SK-N-SH treated with all-trans-retinoic acid at 6 μM for 48 hours (cell line): ENCODE data around the gene ARRDC1.

Experiments
- BACH2 ChIP-seq: fragments of 250-450 bp; sonication (Bioruptor Pico); IDR thresholded peaks from 2 replicates; pipeline ENCODE4 v1.9.0; 2021; ENCODE audit warnings: mild to moderate bottlenecking, borderline replicate concordance
- CREB5 ChIP-seq: fragments of 250-450 bp; sonication (Bioruptor Pico); IDR thresholded peaks from 2 replicates; pipeline ENCODE4 v1.5.1; 2020; ENCODE audit warnings: low read depth, mild to moderate bottlenecking, moderate library complexity
- CSRNP3 ChIP-seq: fragments of 250-450 bp; sonication (Bioruptor Pico); IDR thresholded peaks from 2 replicates; pipeline ENCODE4 v1.5.1; 2021; ENCODE audit warnings: mild to moderate bottlenecking, moderate library complexity
- PATZ1 ChIP-seq: fragments of 250-450 bp; sonication (Bioruptor Pico); IDR thresholded peaks from 2 replicates; pipeline ENCODE4 v1.8.0; 2020; ENCODE audit warnings: mild to moderate bottlenecking, moderate library complexity, borderline replicate concordance
- POU6F1 ChIP-seq: fragments of 250-450 bp; sonication (Bioruptor Pico); IDR thresholded peaks from 2 replicates; pipeline ENCODE4 v1.8.0; 2021; ENCODE audit warnings: low read depth, mild to moderate bottlenecking, moderate library complexity, borderline replicate concordance
- PPARA ChIP-seq: fragments of 250-450 bp; sonication (Bioruptor Pico); IDR thresholded peaks from 2 replicates; pipeline ENCODE4 v1.5.0; 2020; ENCODE audit warnings: mild to moderate bottlenecking, borderline replicate concordance
- RARB ChIP-seq: fragments of 250-450 bp; sonication (Bioruptor Pico); IDR thresholded peaks from 2 replicates; pipeline ENCODE4 v1.8.0; 2021; ENCODE audit warnings: mild to moderate bottlenecking, moderate library complexity
- SNAI2 ChIP-seq: fragments of 250-450 bp; sonication (Bioruptor Pico); IDR thresholded peaks from 2 replicates; pipeline ENCODE4 v1.5.0; 2020; ENCODE audit warnings: mild to moderate bottlenecking, moderate library complexity
- ZC3H10 ChIP-seq: fragments of 250-450 bp; sonication (Bioruptor Pico); IDR thresholded peaks from 2 replicates; pipeline ENCODE4 v1.5.1; 2021; ENCODE audit warnings: mild to moderate bottlenecking, moderate library complexity
- ZFP3 ChIP-seq: fragments of 250-450 bp; sonication (Bioruptor Pico); IDR thresholded peaks from 2 replicates; pipeline ENCODE4 v1.5.0; 2020; ENCODE audit warnings: mild to moderate bottlenecking, moderate library complexity
- ZFP30 ChIP-seq: fragments of 450-650 bp; formaldehyde crosslinking; IDR thresholded peaks from 2 replicates; pipeline ENCODE4 v1.5.0; 2022; ENCODE audit warnings: mild to moderate bottlenecking, moderate library complexity
- ZNF565 ChIP-seq: fragments of 450-650 bp; formaldehyde crosslinking; conservative IDR thresholded peaks from 2 replicates; pipeline ENCODE4 v1.5.0; 2020; ENCODE audit warnings: low read depth, mild to moderate bottlenecking, moderate library complexity
- ZNF70 ChIP-seq: fragments of 450-650 bp; formaldehyde crosslinking; IDR thresholded peaks from 2 replicates; pipeline ENCODE4 v1.5.0; 2020; ENCODE audit warnings: mild to moderate bottlenecking, moderate library complexity
- ZNF8 ChIP-seq: fragments of 450-650 bp; formaldehyde crosslinking; IDR thresholded peaks from 2 replicates; pipeline ENCODE4 v1.5.0; 2020; ENCODE audit warnings: mild to moderate bottlenecking, moderate library complexity

GRCh38 chr9:137607141-137607857 is 1.8 kb downstream of the ARRDC1 start:
- no peak for TF ChIP-seq CREB5
- TF ChIP-seq PATZ1 (CRISPR knock-in tag), result no peak
- no peak for TF ChIP-seq ZNF70 (CRISPR knock-in tag)
- TF ChIP-seq ZC3H10 (CRISPR knock-in tag), result no peak
- no peak for TF ChIP-seq POU6F1 (CRISPR knock-in tag)
- TF ChIP-seq SNAI2 (CRISPR knock-in tag), result no peak
- no peak for TF ChIP-seq CSRNP3 (CRISPR knock-in tag)
- TF ChIP-seq ZFP3 (CRISPR knock-in tag), result no peak
- no peak for TF ChIP-seq ZFP30 (CRISPR knock-in tag)
- no peak for TF ChIP-seq BACH2 (CRISPR knock-in tag)
- TF ChIP-seq ZNF565 (CRISPR knock-in tag), result no peak
- no peak for TF ChIP-seq ZNF8 (CRISPR knock-in tag)
- TF ChIP-seq PPARA (CRISPR knock-in tag), result no peak
- no peak for TF ChIP-seq RARB (CRISPR knock-in tag)
